Caco-2 (cell line): ENCODE data around the gene TNS1. TPM values are rescaled to one million over a fixed set of nuclear protein-coding genes. Genes with fewer than 3 reads are reported as not detected.

ENCODE experiments used
- BruUV-seq: library from RNA; stranded (reverse); fragments of 400-500 nt; replicated peaks from 2 replicates; lab custom pipeline; 2021; lab: Mats Ljungman, UMichigan
- CTCF ChIA-PET: fragments of 300-600 bp; sonication (Branson Sonifier 250); formaldehyde crosslinking; loops from one replicate; lab custom pipeline; 2022; ENCODE audit warnings: antibody characterized with exemption; lab: Charles Lee
- POLR2A ChIA-PET: fragments of 300-600 bp; sonication (Branson Sonifier 250); formaldehyde crosslinking; loops from one replicate; lab custom pipeline; 2022; ENCODE audit warnings: antibody characterized with exemption; lab: Charles Lee
- DNase-seq, 2 experiments: peaks; one replicate each; pipeline versions ENCODE4 v3.0.0 to v3.0.0-alpha.2; 2020 to 2022
- H3K27me3 ChIP-seq: replicated peaks from 2 replicates; pipeline ENCODE4 v1.6.0; 2011; ENCODE audit warnings: low read length; ENCODE audit not compliant: control insufficient read depth, insufficient read depth
- H3K36me3 ChIP-seq: 2 replicates; pipeline ENCODE4 v1.5.1; 2011; ENCODE audit warnings: low read length; ENCODE audit not compliant: control insufficient read depth, insufficient read depth
- H3K4me1 ChIP-seq: fragments of 250-450 bp; sonication (Bioruptor Pico); 2 replicates; pipeline ENCODE4 v1.5.1; 2020; ENCODE audit warnings: mild to moderate bottlenecking
- H3K4me3 ChIP-seq: 2 replicates; pipeline ENCODE4 v1.5.1; 2011; ENCODE audit warnings: low read depth, mild to moderate bottlenecking, control low read depth, low read length
- H3K9me3 ChIP-seq: fragments of 250-450 bp; sonication (Bioruptor Pico); 2 replicates; pipeline ENCODE4 v1.5.1; 2020; ENCODE audit warnings: mild to moderate bottlenecking, moderate library complexity
- H3K27ac Mint-ChIP-seq: one replicate; pipeline ENCODE4 v1.8.0; 2022; ENCODE audit warnings: mixed read lengths; ENCODE audit not compliant: unreplicated experiment
- H3K27me3 Mint-ChIP-seq: one replicate; pipeline ENCODE4 v1.8.0; 2022; ENCODE audit warnings: mixed read lengths; ENCODE audit not compliant: insufficient read depth, unreplicated experiment
- H3K36me3 Mint-ChIP-seq: one replicate; pipeline ENCODE4 v1.8.0; 2022; ENCODE audit warnings: mild to moderate bottlenecking, mixed read lengths; ENCODE audit not compliant: insufficient read depth, unreplicated experiment
- H3K4me1 Mint-ChIP-seq: one replicate; pipeline ENCODE4 v1.8.0; 2022; ENCODE audit warnings: low read depth, mixed read lengths; ENCODE audit not compliant: unreplicated experiment
- H3K4me3 Mint-ChIP-seq: one replicate; pipeline ENCODE4 v1.8.0; 2022; ENCODE audit warnings: mild to moderate bottlenecking, moderate library complexity, mixed read lengths; ENCODE audit not compliant: unreplicated experiment
- H3K9me3 Mint-ChIP-seq: one replicate; pipeline ENCODE4 v1.8.0; 2022; ENCODE audit warnings: mixed read lengths; ENCODE audit not compliant: unreplicated experiment
- intact Hi-C: fragments of 100-400 bp; cut with micrococcal nuclease; formaldehyde crosslinking; loops from one replicate; pipeline ENCODE4 v1.10.0; 2022; ENCODE audit not compliant: unreplicated experiment
- total RNA-seq: library from RNA; stranded (reverse); gene quantifications from 2 replicates; pipeline ENCODE4 v1.2.3, GENCODE V29; 2022
- TF ChIP-seq, protein P1 (sequence below), 2 experiments: fragments of 200-600 bp in 1 of 2; IDR thresholded peaks; 1 replicate in 1 of 2; 2 replicates in 1 of 2; pipeline versions ENCODE4 v1.5.1 to v1.8.0; 2011 to 2022; ENCODE audit warnings: antibody characterized with exemption in 1 of 2, control low read depth in 1 of 2, inconsistent platforms in 1 of 2, low read depth in 1 of 2, low read length in 1 of 2, mild to moderate bottlenecking in 1 of 2, moderate library complexity in 1 of 2; ENCODE audit not compliant: insufficient read depth in 1 of 2, severe bottlenecking in 1 of 2, unreplicated experiment in 1 of 2

TNS1 gene
- total RNA-seq, 1 experiment from 2014 or later = 16.1 TPM

DNA sequence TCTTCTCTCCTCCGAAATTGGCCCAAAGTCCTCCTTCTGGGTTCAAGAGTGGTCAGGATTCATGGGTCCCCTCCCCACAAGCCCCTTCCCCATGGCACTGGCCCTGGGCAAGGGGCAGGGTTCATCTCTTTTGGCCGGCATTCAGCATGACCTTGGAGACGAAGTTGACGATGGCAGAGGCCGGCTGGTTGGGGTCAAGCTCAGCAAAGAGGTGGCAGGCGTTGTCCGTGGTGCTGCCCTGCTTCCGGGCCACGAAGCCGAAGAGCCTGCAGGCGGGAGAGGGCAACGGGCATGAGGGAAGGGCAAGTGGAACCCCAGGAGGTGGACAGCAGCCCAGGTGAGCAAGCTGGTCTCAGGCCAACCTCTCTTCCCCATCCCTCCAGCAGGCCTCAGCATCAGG lies 198.5 kb downstream of the TNS1 start:
- no peaks in the 10 kb centered on the region for H3K4me1 ChIP-seq
- H3K4me3 Mint-ChIP-seq = no peak overlapping the region
- intact Hi-C loops = no loop called here
- POLR2A ChIA-PET = no interaction called here
- H3K4me3 ChIP-seq = no peak overlapping the region
- no peak overlapping the region for H3K27ac Mint-ChIP-seq
- peaks cover 6% of the 10 kb centered on the region for H3K36me3 Mint-ChIP-seq
- TF ChIP-seq, protein P1, sequence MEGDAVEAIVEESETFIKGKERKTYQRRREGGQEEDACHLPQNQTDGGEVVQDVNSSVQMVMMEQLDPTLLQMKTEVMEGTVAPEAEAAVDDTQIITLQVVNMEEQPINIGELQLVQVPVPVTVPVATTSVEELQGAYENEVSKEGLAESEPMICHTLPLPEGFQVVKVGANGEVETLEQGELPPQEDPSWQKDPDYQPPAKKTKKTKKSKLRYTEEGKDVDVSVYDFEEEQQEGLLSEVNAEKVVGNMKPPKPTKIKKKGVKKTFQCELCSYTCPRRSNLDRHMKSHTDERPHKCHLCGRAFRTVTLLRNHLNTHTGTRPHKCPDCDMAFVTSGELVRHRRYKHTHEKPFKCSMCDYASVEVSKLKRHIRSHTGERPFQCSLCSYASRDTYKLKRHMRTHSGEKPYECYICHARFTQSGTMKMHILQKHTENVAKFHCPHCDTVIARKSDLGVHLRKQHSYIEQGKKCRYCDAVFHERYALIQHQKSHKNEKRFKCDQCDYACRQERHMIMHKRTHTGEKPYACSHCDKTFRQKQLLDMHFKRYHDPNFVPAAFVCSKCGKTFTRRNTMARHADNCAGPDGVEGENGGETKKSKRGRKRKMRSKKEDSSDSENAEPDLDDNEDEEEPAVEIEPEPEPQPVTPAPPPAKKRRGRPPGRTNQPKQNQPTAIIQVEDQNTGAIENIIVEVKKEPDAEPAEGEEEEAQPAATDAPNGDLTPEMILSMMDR (IDR thresholded peaks at IDR 0.05; ENCODE audit: insufficient read depth in 1 of 2, low read depth in 1 of 2, low read length in 1 of 2, severe bottlenecking in 1 of 2, unreplicated experiment in 1 of 2) = no peak
- H3K27me3 Mint-ChIP-seq = no peaks in the 10 kb centered on the region
- no peaks in the 10 kb centered on the region for H3K9me3 ChIP-seq
- CTCF ChIA-PET = interaction anchor here (1.2 kb wide), 1 partner anchor 86 kb away, joined by 3 read pairs; no protein-coding TSS in a partner anchor
- H3K4me1 Mint-ChIP-seq = peaks cover 6% of the 10 kb centered on the region
- H3K36me3 ChIP-seq = no peaks in the 10 kb centered on the region
- BruUV-seq = no TSS peak
- no peaks in the 10 kb centered on the region for H3K27me3 ChIP-seq
- peak; percentile 30 to 32 for DNase-seq
- H3K9me3 Mint-ChIP-seq = peaks cover 11% of the 10 kb centered on the region

DNA sequence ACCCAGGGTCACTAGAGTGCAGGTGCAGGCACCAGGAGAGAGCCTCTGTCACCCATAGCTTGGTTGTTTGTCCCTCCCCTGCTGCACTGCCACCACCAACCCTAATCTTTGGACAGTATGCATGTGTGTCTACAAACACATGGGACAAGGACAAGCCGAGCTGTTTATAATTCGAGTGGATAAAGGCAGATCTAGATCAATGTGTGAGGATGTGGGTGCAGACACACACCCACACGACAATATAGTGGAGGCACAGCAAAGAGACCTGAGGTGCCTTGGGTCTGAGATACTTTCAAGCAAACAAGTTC lies 199.2 kb downstream of the TNS1 start:
- CTCF ChIA-PET = no interaction called here
- BruUV-seq = no TSS peak
- no peak overlapping the region for H3K4me3 Mint-ChIP-seq

DNA sequence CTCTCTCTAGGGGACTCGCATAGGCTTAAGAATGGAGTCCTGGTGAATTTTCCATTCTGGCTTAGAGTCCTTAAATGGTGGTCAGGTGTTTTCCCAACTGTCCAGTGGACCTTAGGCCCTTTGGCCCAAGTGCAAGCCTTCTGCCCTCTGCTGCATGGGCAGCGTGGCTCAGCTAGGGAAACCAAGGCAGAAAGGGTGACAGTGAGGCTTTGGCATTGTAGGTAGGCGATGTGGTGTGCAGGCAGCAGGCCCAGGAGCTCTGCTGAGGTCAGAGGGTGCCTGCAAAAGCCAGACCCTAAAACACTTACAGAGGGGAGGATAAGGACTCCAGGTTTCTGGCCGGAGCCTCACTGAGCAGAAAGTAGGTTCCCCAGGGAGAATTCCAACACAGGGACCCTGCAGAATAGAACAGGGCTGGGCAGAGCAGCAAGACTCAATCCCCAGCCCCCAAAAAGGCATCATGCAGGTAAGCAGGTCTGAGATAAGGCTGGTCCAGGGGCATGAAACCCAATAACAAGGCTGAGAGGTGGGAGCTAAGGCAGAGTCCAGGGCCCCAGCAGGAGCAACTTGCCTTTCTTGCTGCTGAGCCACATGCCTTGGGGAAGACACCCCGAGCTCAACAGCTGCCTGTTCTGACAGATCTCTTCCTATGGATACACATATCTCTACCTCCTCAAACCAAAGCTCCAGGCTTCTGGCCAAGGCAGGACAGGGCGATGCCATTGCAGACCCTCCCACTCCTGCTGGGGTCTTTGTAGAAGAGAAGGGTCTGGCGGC lies 199.7 kb downstream of the TNS1 start:
- BruUV-seq = no TSS peak
- POLR2A ChIA-PET = no interaction called here
- no peaks in the 10 kb centered on the region for H3K4me1 ChIP-seq

More for the DNA sequence above, 199.2 kb downstream of the TNS1 start:
- Histone ChIP-seq H3K4me1 (no peaks in the 10 kb centered on the region), H3K36me3 (no peaks in the 10 kb centered on the region), H3K27me3 (no peaks in the 10 kb centered on the region), H3K9me3 (no peaks in the 10 kb centered on the region), H3K4me3 (no peak overlapping the region)
- peaks cover 6% of the 10 kb centered on the region for H3K36me3 Mint-ChIP-seq
- intact Hi-C loops = no loop called here
- H3K9me3 Mint-ChIP-seq = peaks cover 11% of the 10 kb centered on the region
- peak in 1 of 2 experiments; percentile 12 for DNase-seq
- TF ChIP-seq, protein P1 (IDR thresholded peaks at IDR 0.05; ENCODE audit: insufficient read depth in 1 of 2, low read depth in 1 of 2, low read length in 1 of 2, severe bottlenecking in 1 of 2, unreplicated experiment in 1 of 2) = no peak
- H3K4me1 Mint-ChIP-seq = peaks cover 6% of the 10 kb centered on the region
- POLR2A ChIA-PET = no interaction called here
- H3K27me3 Mint-ChIP-seq = no peaks in the 10 kb centered on the region
- no peak overlapping the region for H3K27ac Mint-ChIP-seq

More for the DNA sequence above, 199.7 kb downstream of the TNS1 start:
- intact Hi-C loops = no loop called here
- Mint-ChIP-seq H3K27ac (no peak overlapping the region), H3K27me3 (no peaks in the 10 kb centered on the region), H3K4me3 (no peak overlapping the region), H3K36me3 (peaks cover 6% of the 10 kb centered on the region), H3K4me1 (peaks cover 6% of the 10 kb centered on the region), H3K9me3 (peaks cover 11% of the 10 kb centered on the region)
- TF ChIP-seq, protein P1 (IDR thresholded peaks at IDR 0.05; ENCODE audit: insufficient read depth in 1 of 2, low read depth in 1 of 2, low read length in 1 of 2, severe bottlenecking in 1 of 2, unreplicated experiment in 1 of 2) = no peak
- Histone ChIP-seq H3K9me3 (no peaks in the 10 kb centered on the region), H3K36me3 (no peaks in the 10 kb centered on the region), H3K27me3 (no peaks in the 10 kb centered on the region), H3K4me3 (no peak overlapping the region)
- DNase-seq = peak in 1 of 2 experiments; percentile 25
- CTCF ChIA-PET = no interaction called here
